Epithelial cell of proximal tubule (primary cell): ENCODE measurements around the gene NAA80. TPM values are rescaled to one million over a fixed set of nuclear protein-coding genes. Genes with fewer than 3 reads are reported as not detected.
A peak's percentile ranks its signal among the peaks of the same experiment; 100 is the strongest.
"Not testable (repeated sequence)": the region's sequence is repeated elsewhere in the genome, so short reads cannot be mapped to it uniquely, and the experiment has no call there.

Source experiments
- DNase-seq: peaks from one replicate; pipeline ENCODE4 v3.0.0-alpha.2; 2011; ENCODE audit warnings: low read depth
- H3K4me3 ChIP-seq: 2 replicates; pipeline ENCODE4 v1.5.1; 2011; ENCODE audit warnings: low read depth, mild to moderate bottlenecking, low read length
- total RNA-seq: library from RNA; depleted of rRNA; stranded (reverse); fragments of >200 nt; gene quantifications from 2 replicates; pipeline ENCODE4 v1.2.3, GENCODE V29; 2015
- TF ChIP-seq, protein P1 (sequence below): conservative IDR thresholded peaks from 2 replicates; pipeline ENCODE4 v1.5.1; 2012; ENCODE audit warnings: low read depth, mild to moderate bottlenecking, low read length

NAA80 gene
- total RNA-seq, 1 donor from 2014 or later = 19.4 TPM

DNA sequence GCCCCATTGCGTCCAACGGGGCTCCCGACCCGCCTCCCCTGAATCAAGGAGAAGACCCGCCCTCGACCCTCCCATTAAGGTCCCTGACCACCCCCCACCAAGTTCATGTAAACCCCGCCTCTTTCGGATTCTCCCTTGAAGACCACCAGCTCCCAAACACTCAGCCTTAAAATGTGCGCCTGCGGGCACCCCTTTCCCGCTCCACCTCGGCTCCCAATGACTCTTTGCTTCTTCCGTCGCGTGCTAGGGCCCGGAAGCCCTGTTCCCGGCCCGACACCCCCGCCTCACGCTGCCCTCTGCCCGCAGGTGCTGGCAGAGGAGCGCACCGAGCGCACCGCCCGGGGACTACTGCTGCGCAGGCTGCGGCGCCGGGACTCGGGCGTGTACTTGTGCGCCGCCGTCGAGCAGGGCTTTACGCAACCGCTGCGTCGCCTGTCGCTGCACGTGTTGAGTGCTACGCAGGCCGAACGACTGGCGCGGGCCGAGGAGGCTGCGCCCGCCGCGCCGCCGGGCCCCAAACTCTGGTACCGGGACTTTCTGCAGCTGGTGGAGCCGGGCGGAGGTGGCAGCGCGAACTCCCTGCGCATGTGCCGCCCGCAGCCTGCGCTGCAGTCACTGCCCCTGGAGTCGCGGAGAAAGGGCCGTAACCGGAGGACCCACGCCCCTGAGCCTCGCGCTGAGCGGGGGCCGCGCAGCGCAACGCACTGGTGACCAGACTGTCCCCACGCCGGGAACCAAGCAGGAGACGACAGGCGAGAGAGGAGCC lies 23.0 kb downstream of the NAA80 start:
- DNase-seq = no peak
- TF ChIP-seq, protein P1, sequence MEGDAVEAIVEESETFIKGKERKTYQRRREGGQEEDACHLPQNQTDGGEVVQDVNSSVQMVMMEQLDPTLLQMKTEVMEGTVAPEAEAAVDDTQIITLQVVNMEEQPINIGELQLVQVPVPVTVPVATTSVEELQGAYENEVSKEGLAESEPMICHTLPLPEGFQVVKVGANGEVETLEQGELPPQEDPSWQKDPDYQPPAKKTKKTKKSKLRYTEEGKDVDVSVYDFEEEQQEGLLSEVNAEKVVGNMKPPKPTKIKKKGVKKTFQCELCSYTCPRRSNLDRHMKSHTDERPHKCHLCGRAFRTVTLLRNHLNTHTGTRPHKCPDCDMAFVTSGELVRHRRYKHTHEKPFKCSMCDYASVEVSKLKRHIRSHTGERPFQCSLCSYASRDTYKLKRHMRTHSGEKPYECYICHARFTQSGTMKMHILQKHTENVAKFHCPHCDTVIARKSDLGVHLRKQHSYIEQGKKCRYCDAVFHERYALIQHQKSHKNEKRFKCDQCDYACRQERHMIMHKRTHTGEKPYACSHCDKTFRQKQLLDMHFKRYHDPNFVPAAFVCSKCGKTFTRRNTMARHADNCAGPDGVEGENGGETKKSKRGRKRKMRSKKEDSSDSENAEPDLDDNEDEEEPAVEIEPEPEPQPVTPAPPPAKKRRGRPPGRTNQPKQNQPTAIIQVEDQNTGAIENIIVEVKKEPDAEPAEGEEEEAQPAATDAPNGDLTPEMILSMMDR = no peak
- H3K4me3 ChIP-seq = no peak overlapping the region

DNA sequence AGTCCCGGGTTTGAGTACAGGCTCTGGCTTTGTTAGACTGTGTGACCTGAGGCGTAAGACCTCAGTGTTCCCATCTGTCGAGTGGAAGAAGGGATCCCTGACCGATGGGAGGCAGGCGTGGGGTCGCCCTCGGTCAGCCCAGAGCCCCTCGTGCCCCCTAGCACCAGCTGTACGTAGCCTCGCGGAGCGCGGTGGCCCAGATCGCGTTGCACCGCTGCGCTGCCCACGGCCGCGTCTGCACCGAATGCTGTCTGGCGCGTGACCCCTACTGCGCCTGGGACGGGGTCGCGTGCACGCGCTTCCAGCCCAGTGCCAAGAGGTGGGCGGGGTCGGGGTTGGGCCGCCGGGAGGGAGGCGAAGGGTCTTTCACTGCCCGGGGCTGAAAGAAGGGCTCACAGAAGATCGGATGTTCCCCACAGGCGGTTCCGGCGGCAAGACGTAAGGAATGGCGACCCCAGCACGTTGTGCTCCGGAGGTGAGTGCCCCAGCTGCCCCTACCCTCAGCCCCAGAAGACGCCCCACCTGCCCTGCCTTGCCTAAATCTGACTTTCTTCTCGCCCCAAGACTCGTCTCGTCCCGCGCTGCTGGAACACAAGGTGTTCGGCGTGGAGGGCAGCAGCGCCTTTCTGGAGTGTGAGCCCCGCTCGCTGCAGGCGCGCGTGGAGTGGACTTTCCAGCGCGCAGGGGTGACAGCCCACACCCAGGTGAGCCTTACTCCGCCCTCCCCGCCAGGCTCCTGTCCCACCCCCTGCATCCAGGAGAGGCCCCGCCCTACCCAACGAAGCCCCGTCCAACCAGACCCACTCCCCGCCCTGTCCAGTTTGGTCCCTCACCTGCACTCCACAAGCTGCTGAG lies 23.8 kb downstream of the NAA80 start:
- H3K4me3 ChIP-seq = no peak overlapping the region
- TF ChIP-seq, protein P1 = no peak
- DNase-seq = no peak

DNA sequence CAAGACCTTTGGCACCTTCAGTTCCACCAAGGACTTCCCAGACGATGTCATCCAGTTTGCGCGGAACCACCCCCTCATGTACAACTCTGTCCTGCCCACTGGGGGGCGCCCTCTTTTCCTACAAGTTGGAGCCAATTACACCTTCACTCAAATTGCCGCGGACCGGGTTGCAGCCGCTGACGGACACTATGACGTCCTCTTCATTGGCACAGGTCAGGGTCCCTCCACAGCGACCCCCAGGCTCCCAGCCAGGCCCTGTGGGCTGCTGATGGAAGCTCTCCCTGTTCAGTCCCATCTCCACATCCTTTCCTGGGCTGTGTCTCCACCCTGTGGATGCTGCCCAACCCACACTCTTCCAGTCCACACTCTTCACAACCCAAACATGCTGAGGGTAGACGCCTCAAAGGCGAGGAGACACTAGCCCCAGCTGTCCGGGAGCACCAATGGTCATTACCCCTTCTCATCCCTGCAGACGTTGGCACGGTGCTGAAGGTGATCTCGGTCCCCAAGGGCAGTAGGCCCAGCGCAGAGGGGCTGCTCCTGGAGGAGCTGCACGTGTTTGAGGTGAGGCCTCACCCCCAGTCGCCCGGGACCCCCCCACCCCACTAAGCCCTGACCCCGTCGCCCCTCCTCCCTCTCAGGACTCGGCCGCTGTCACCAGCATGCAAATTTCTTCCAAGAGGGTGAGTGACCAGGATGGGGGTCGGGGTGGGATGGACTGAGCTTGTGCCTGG lies 24.7 kb downstream of the NAA80 start:
- TF ChIP-seq, protein P1 = peak; percentile 80
- H3K4me3 ChIP-seq = no peak overlapping the region
- no peak for DNase-seq

DNA sequence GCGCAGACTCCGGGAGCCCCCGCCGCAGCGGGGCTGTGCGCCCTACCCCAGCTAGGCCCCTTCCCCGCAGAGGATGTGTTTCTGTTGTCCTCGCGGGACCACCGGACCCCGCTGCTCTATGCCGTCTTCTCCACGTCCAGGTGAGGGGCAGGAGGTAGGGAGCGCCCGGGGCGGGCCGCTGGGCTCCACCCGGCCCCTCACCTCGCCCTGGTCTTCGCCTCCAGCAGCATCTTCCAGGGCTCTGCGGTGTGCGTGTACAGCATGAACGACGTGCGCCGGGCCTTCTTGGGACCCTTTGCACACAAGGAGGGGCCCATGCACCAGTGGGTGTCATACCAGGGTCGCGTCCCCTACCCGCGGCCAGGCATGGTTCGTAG lies 25.5 kb downstream of the NAA80 start:
- H3K4me3 ChIP-seq = no peak overlapping the region
- DNase-seq = no peak
- TF ChIP-seq, protein P1 = no peak

DNA sequence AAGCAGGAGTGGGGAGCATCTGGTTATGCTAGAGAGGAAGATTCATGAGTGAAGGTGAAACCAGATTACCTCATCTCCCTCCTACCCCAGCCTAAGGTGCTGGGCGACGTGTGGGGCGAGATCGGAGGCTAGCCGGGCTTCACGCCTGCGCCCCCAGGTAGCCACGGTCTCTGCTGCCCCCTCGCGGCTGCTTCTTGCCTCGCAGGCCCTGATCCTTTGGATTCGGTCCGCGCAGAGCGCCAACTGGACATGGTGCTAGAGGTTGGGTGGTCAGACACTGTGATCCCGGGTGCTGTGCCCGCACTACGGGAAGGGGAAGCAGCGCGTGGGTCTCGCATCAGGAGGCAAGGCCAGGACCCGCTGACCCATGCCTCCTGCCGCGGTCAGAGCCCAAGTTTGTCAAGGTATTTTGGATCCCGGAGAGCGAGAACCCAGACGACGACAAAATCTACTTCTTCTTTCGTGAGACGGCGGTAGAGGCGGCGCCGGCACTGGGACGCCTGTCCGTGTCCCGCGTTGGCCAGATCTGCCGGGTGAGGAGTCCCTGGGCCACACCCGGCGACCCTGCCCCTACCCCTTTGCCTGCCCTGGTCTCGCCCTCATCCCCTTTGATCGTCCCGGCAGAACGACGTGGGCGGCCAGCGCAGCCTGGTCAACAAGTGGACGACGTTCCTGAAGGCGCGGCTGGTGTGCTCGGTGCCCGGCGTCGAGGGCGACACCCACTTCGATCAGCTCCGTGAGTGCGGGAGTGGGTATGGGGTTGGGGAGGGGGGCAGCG lies 26.1 kb downstream of the NAA80 start:
- peak overlapping the region; percentile 32 for H3K4me3 ChIP-seq
- TF ChIP-seq, protein P1 = peak; percentile 93
- DNase-seq = no peak

DNA sequence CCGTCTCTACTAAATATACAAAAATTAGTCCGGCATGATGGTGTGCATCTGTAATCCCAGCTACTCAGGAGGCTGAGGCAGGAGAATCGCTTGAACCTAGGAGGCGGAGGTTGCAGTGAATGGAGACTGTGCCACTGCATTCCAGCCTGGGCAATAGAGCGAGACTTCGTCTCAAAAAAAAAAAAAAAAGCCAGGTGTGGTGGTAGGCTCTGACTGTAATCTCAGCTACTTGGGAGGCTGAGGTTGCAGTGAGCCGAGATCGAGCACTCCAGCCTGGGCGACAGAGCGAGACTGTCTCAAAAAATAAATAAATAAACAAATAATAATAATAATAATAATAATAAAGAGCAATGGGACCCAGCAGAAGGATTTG lies 26.7 kb downstream of the NAA80 start:
- not testable (repeated sequence) for H3K4me3 ChIP-seq, DNase-seq
